Psoas muscle (tissue), 8 donors: ENCODE data around the gene MUC13. TPM values are rescaled to one million over a fixed set of nuclear protein-coding genes. Genes with fewer than 3 reads are reported as not detected.

Experiments used
- ATAC-seq, 4 donors: fragments of 200-7000 bp; cut with Tn5 transposase; one replicate each; pipeline ENCODE4 v1.9.1; 2020; ENCODE audit warnings: moderate library complexity in 3 of 4, mild to moderate bottlenecking in 2 of 4
- DNase-seq, 2 donors: peaks; one replicate each; pipeline ENCODE4 v3.0.0-alpha.2; 2020
- H3K27ac ChIP-seq: fragments of 200-600 bp; one replicate; pipeline ENCODE4 v1.8.0; 2022
- H3K27me3 ChIP-seq, 3 donors: fragments of 200-600 bp in 1 of 3; one replicate each; pipeline versions ENCODE4 v1.6.1 to v1.8.0; 2013 to 2022; ENCODE audit warnings: low read length in 2 of 3, mild to moderate bottlenecking in 2 of 3, moderate library complexity in 1 of 3; ENCODE audit not compliant: insufficient read depth in 3 of 3
- H3K36me3 ChIP-seq, 2 donors: fragments of 200-600 bp in 1 of 2; one replicate each; pipeline versions ENCODE4 v1.6.1 to v1.8.0; 2013 to 2022; ENCODE audit warnings: low read depth in 1 of 2, mild to moderate bottlenecking in 1 of 2, moderate library complexity in 1 of 2; ENCODE audit not compliant: insufficient read depth in 1 of 2
- H3K4me1 ChIP-seq: fragments of 200-600 bp; one replicate; pipeline ENCODE4 v1.8.0; 2022
- H3K4me3 ChIP-seq: fragments of 200-600 bp; one replicate; pipeline ENCODE4 v1.8.0; 2022; ENCODE audit warnings: mild to moderate bottlenecking
- H3K9me3 ChIP-seq: fragments of 200-600 bp; one replicate; pipeline ENCODE4 v1.8.0; 2022
- WGBS, 3 donors: extraction: QIAGEN DNeasy Blood & Tissue Kit; methylation state at CpG; one replicate each; pipeline versions ENCODE4 v1.1.6 to v1.1.7; 2013; 5-methylcytosine and 5-hydroxymethylcytosine counted together
- intact Hi-C, 2 donors: fragments of 100-400 bp; cut with DNase I; formaldehyde crosslinking; loops; one replicate each; pipeline versions ENCODE4 v1.11.0 to v1.14.2; 2022
- polyA plus RNA-seq, 3 donors: library from polyadenylated mRNA; stranded (reverse); fragments of 200-250 nt; gene quantifications; one replicate each; pipeline ENCODE4 v1.2.3, GENCODE V29; 2013
- total RNA-seq, 4 donors: library from RNA; stranded (reverse); fragmentation: NEBNext Ultra II Directional in 2 of 4; extraction: Animal tissue kit (Norgen Biotek cat#: 25700) in 2 of 4; gene quantifications; one replicate each; pipeline versions ENCODE4 v1.2.1 to v1.2.4, GENCODE V29; 2021 to 2023
- TF ChIP-seq, protein P1 (sequence below): fragments of 200-600 bp; IDR thresholded peaks from one replicate; pipeline ENCODE4 v1.8.0; 2022; ENCODE audit warnings: antibody characterized with exemption
- donor health status: healthy with polysubstance abuse.
- donor health status: DM: no; HTN: no; CAD: no; lungs with moderate emphysema.
- donor health status: Bipolar disorder and iron deficiency.
- donor health status: healthy.
- donor health status: DM: yes; HTN: yes; CAD: no.
- donor health status: DM: no; HTN: no; CAD: no.
- donor health status: DM: no; HTN: no; CAD: no.
- donor health status: DM: yes; HTN: yes; CAD: no.

MUC13 gene
- total and polyA plus RNA-seq, 7 donors: 0.12 to 0.16 (median 0.13) TPM; not detected in 4

DNA sequence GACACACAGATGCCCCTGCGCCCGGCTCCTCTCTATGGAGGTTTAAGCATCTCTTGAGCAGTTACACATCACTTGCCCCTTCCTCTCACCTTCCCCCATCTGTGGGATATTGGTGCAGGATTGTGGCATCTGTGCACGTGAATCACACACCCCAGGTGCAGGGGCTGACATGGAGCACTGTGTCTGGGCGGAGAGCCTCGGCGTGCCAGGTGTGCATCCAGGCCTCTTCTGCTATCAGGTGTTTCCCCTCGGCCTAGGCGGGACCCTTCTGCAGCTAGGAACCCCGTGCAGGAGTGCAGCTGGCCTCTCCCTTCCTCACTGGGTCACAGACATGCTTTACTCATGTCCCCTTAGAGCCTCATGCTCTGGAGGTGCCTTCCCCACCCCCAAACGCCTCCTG lies 33.4 kb upstream of the MUC13 start:
- H3K27ac ChIP-seq: no peak overlapping the region

DNA sequence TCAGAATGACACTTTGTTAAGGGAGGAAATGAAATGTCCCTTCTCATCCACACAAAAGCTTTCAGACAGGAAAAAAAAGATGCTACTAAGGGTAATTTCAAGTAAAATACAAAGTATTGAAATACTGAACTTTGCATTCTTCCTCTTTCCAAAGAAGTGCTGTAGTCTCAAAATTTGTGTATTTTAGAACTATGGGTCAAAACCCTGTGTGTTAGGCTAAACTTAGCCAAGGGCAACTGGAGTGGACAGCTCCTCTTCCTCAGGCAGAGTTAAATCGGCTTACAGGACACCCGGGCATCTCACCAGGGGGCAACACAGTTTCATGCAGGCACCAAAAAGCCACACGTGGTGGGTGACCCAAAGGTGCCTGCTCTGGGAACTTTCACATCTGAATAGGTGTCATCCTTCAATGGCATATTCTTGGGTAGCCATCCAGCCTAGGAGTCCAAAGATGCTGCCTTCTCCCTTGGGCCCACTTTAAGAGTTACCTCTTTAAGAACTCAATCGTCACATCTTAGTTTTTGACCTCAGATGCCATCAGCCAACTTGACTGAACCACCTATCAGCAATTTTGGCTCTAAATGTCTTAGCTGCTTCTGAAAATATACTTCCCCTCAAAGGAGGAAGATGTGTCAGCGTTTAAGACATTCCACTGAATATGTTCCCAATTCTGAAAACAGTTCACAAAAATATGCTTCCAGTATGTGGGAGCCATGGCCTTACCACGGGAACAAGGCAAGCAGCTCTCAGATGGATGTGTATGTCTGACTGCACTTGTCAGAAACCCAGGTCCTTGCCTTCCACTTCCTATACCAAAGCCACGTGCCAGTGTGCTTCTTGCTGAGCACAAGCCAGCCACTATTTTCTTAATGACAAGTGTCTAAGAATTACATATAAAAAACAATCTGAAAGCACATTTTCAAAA lies 32.2 kb upstream of the MUC13 start:
- intact Hi-C loops: no loop called here
- Histone ChIP-seq H3K9me3 (no peaks in the 10 kb centered on the region), H3K27ac (no peak overlapping the region), H3K4me1 (peaks cover 3% of the 10 kb centered on the region), H3K27me3 (no peaks in the 10 kb centered on the region), H3K4me3 (no peak overlapping the region), H3K36me3 (peaks cover 0 to 36% of the 10 kb centered on the region in 2 donors)
- no peak for DNase-seq
- peak in 1 of 4 donors; percentile 19 for ATAC-seq
- WGBS, 3 donors: 75 to 86% (median 77%) methylated on average over 7 of the region's 7 CpGs
- TF ChIP-seq, protein P1, sequence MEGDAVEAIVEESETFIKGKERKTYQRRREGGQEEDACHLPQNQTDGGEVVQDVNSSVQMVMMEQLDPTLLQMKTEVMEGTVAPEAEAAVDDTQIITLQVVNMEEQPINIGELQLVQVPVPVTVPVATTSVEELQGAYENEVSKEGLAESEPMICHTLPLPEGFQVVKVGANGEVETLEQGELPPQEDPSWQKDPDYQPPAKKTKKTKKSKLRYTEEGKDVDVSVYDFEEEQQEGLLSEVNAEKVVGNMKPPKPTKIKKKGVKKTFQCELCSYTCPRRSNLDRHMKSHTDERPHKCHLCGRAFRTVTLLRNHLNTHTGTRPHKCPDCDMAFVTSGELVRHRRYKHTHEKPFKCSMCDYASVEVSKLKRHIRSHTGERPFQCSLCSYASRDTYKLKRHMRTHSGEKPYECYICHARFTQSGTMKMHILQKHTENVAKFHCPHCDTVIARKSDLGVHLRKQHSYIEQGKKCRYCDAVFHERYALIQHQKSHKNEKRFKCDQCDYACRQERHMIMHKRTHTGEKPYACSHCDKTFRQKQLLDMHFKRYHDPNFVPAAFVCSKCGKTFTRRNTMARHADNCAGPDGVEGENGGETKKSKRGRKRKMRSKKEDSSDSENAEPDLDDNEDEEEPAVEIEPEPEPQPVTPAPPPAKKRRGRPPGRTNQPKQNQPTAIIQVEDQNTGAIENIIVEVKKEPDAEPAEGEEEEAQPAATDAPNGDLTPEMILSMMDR: no peak

More for the DNA sequence above, 33.4 kb upstream of the MUC13 start:
- DNase-seq: no peak
- TF ChIP-seq, protein P1: no peak
- intact Hi-C loops: no loop called here
- no peaks in the 10 kb centered on the region for H3K27me3 ChIP-seq
- peaks cover 0 to 47% of the 10 kb centered on the region in 2 donors for H3K36me3 ChIP-seq
- no peak overlapping the region for H3K4me3 ChIP-seq
- no peak for ATAC-seq
- H3K4me1 ChIP-seq: peaks cover 3% of the 10 kb centered on the region
- 85 to 87% (median 86%) methylated on average over 10 of the region's 10 CpGs for WGBS, 3 donors
- no peaks in the 10 kb centered on the region for H3K9me3 ChIP-seq

DNA sequence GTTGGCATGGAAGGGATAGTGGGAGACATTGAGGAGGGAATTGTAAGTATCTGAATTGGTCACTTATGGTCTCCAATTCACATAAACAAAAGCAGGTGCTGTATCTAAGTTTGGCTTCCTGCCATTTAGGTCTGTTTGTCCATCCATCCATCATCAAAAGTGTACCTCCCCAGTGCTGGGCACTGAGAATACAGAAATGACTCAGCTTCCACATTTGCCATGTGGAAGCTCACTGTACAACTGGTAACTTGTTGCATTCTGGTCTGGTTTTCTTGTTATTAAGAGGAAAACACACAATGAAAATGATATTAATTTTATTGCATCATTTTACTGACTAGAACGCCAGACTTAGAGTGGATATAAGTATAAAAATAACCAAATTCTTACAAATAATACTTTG lies 30.9 kb upstream of the MUC13 start:
- peaks cover 3% of the 10 kb centered on the region for H3K4me1 ChIP-seq
- intact Hi-C loops: no loop called here
- no peak for ATAC-seq

DNA sequence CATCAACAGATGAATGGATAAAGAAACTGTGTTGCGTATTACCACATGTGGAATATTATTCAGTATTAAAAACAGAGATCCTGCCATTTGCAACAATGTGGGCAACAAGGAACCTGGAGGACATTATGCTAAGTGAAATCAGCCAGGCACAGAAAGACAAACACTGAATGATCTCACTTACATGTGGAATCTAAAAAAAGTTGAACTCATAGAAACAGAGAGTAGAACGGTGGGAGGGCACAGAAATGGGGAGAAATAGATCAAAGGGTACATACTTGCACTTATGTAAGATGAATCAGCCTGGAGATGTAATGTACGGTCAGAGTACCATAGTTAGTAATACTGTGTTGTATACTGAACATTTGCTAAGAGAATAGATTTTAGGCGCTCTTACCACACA lies 29.8 kb upstream of the MUC13 start:
- no peak for DNase-seq
- ATAC-seq: no peak
- Histone ChIP-seq H3K27me3 (no peaks in the 10 kb centered on the region), H3K9me3 (no peaks in the 10 kb centered on the region), H3K27ac (no peak overlapping the region), H3K4me1 (peaks cover 3% of the 10 kb centered on the region), H3K4me3 (no peak overlapping the region), H3K36me3 (peaks cover 0 to 14% of the 10 kb centered on the region in 2 donors)
- TF ChIP-seq, protein P1: no peak
- 80 to 85% (median 81%) methylated on average over 4 of the region's 4 CpGs for WGBS, 3 donors
- intact Hi-C loops: no loop called here

More for the DNA sequence above, 30.9 kb upstream of the MUC13 start:
- no peak overlapping the region for H3K27ac ChIP-seq
- no peaks in the 10 kb centered on the region for H3K9me3 ChIP-seq
- TF ChIP-seq, protein P1: no peak
- no peak for DNase-seq
- 83 to 94% (median 87%) methylated on average over 1 of the region's 1 CpG for WGBS, 3 donors
- no peaks in the 10 kb centered on the region for H3K27me3 ChIP-seq
- peaks cover 0 to 24% of the 10 kb centered on the region in 2 donors for H3K36me3 ChIP-seq
- H3K4me3 ChIP-seq: no peak overlapping the region
